ENCODE measurements around the gene FXYD5.

The FXYD5 gene

GRCh38 chr19:35154525-35155406 is at the start of gene FXYD5:
Gene FXYD5, plus strand, starts transcription at chr19:35154735. Its CDS starts 816 bp downstream, at chr19:35155551.
- DNase-seq = peak; percentile 73 to 74

GRCh38 chr19:35105047-35105410 is 49.5 kb upstream of the FXYD5 start:
- no peak for DNase-seq

- DNase-seq = no peak
Observed at GRCh38 chr19:35105411-35106290, 48.9 kb upstream of the FXYD5 start.

- no peak for DNase-seq
Observed at GRCh38 chr19:35106291-35106583, 48.3 kb upstream of the FXYD5 start.

DNA sequence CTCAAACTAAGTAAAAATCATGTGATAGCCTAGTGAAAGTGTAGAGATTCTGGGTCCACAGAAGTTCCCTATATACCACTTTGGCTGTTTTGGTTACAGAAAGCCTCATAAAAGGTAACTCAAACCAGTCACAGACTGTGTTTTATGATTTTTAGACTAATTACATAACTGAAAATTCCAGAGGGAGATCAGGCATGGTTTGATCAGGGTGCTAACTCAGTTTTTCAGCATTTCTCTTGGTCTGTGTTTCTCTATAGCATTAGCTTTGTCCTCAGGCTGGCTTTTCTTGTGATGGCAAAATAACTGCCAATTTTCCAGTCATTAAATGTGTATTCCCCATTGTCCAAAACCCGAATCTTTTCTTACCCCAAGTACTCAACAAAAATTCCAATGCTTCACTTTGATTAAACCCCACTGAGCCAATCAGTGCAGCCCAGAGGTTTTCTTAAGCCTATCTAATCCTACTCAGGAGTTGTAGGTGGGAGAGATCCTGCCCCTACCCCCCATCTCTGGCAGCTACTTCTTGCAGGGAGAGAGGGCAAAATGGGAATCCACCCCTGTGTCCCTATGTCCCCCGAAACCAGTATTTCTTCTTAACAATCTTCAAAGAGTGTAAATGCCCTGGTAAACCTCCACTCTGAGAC is 47.5 kb upstream of the FXYD5 start:
- DNase-seq = no peak

DNA sequence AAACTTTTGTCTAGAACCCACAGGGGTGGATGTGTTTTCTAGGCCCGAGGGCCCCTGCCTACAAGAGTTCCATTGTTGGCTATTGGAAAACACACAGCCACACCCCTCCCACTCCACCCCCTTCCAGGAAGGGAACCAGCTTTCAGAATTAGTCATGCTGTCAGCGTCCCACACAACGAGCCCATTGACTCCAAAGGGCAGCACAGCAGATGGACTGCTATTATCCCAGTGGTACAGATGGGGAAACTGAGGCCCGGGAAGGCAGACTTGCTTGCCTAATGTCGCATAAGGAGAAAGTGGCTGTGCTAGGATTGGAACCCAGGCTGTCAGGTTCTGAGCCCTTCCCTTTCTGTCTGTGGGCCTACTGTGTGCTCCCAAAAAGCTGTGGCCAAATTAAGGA is 47.0 kb upstream of the FXYD5 start:
- DNase-seq = no peak

- DNase-seq = no peak
Observed at GRCh38 chr19:35108730-35109129, 45.8 kb upstream of the FXYD5 start.

DNA sequence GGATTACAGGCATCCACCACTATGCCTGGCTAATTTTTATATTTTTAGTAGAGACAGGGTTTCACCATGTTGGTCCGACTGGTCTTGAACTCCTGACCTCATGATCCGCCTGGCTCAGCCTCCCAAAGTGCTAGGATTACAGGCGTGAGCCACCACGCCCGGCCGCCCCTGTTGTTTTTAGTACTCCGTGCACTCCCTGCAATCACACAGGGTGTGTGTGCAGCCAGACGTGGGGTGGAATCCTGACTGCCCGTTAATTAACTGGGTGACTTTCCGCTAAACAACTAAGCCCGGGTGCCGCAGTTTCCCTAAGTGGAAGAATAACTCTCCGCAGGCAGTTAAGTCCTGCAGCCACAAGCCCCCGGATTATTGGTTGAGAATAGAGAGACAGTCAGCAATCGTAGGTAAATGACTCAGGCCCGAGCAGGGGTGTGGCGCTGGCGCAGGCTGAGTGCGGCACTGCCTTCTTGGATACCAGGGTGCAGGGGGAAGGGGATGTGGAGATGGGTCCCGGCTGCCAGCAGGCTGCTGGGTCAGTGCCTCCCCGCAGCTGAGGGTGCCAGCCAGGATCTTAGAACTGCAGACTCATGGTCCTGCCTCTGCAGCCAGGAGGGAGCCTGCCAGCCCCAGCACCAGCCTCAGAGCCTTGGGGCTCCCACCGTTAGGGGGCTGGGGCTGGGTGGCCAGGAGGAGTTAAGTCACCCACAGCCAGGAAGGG is 45.0 kb upstream of the FXYD5 start:
- DNase-seq = no peak

DNA sequence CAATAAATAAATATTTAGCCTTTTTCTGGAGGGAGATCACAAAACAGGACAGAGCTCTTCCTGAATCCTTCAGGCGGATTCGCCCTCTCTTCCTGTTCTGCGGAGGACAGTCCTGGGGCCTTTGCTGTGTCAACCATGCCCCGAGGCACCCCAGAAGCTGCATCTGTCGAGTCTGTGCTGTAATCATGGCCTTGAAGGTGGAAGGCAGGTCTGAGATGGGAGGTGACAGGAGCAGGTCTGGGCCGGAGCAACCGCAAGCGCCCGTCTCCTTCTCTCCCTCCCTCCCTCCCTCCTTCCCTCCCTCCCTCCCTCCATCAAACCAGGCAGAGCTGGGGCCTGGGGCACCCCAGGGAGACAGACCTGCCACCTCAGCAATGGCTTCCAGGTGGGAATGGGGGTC is 43.6 kb upstream of the FXYD5 start:
- DNase-seq = no peak

DNA sequence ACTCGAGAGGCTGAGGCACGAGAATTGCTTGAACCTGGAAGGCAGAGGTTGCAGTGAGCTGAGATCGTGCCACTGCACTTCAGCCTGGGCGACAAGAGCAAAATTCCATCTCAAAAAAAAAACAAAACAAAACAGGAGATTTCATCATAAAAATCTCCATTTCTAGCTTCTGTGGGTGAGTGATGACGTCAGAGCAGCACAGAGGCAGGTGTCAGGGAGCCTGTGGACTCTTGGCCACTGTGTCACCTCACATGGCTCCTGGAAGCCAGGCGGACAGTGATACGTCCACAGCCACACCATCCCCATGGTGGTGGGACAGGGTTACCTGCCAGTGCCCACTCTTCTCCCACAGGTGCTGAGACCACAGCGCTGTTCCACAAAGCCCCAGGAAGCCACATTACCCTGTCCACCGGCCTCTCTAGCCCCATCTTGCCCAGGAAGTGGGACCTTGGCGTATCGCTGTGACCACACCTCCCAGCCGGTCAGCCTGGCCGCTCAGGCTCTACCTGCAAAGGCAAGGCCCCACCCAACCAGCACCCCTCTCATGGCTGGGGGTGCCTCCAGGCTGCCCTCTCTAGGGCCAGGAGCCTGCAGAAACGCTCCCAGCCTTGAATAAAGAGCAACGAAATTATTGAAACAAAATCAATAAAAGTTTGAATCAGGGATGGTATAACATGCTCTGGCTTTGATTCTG is 41.4 kb upstream of the FXYD5 start:
- no peak for DNase-seq

DNA sequence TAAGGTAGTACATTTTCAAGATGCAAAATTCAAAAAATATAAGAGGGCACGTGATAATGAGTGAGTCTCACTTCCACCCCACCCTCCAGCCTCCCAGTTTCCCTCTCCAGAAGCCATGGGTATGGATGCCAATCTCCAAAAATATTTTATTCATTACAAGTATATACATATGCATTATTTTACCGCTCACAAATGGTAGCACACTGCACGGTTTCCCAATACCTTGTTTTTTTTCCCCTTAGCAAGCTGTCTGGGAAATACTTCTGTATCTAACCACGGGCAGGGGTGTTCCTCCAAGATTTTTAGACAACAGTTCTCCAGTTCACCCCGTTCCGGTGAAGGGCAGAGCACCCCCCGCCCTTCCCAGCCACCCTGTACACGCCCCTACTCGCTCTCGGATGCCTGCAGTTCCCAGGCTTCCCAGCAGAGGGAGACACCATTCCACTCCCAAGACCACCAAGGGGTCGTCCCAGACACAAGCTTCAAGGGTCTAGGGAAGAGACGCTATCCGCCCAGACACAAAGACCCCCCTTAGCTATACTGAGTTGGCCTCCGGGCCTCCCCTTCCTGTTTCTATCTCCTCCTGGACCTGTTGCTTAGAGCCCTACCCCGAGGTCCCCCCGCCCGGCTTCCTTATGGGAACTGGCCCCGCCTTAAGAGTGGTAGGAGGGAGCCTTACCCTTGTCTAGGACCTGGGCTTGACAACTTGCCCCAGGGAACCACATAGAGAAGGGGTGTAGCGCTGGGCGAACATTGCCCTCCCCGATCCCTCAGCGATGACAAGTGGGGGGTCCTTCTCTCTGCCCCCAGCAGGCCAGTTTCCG is 40.0 kb upstream of the FXYD5 start:
- peak; percentile 69 to 76 for DNase-seq

DNA sequence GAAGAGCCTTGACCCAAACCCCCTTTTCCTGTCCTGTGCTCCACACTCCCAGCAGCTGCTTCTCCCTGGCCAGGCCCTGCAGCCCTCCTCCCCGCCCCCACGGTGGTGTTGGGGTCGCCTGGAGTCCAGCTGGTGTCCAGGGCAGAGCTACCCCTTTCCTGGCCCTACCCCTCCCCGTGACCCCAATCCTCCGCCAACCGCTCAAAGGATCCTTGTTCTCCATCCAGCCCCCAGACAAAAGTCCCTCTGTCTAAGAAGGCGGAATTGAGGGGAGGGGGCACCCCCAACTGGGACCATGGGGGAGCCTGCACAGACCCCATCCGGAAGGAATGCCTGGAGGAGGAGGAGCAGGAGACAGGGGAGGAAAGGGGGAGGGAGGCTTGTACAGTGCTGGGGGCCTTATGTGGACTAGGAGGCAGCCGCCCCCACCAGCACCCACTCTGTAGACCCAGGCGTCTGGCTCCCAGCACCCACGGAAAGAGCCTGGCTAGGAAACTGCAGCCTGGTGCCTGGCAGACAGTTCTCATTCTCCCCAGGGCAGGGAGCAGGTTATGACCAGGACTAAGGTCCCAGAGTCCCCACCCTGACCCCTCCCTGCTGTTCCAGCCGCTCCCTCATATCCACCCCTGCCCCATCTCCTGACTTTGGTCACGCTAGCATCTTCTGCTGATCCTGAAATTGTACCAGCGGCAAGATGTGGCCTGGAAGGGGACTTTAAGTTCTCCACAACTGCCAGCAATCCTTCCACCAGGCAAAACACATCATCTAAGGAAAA is 39.2 kb upstream of the FXYD5 start, which contains the start of gene FXYD3:
TSS of gene FXYD3 (plus strand) at position 647 of the 775 bp plus-strand sequence. CDS start 3,554 bp downstream, outside the sequence.
- DNase-seq = no peak

DNA sequence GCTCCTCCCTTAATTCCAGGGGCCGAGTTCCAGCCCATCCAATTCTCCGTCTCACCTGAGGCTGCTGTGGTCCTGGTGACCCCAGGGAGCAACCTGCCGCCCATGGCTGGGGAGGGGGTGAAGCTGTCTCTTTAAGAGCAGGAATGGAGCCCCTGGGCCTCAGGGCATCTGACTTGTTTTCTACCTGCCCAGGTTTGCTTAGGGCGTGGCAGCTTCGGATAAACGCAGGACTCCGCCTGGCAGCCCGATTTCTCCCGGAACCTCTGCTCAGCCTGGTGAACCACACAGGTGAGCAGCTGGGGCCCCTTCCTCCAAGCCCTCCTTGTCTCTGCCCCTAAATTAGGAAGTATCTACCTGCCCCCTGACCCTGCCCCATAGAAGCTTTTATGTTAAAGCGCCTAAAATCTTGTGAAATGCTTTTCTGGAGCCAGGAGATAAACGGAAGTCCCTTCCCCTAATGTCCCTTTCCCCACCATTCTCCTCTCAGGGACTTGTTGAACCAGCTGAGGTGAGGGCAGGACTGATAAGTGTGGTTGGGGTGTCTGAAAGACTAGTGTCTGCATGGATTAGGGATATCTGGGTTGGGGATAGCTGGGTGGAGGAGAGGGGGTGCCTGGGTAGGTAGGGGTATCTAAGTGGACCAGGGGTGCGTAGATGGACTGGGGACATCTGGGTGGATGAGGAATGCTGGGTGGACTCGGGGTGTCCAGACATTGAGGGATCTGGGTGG is 38.3 kb upstream of the FXYD5 start:
- no peak for DNase-seq

GRCh38 chr19:35117116-35117515 is 37.4 kb upstream of the FXYD5 start:
- DNase-seq = no peak

DNA sequence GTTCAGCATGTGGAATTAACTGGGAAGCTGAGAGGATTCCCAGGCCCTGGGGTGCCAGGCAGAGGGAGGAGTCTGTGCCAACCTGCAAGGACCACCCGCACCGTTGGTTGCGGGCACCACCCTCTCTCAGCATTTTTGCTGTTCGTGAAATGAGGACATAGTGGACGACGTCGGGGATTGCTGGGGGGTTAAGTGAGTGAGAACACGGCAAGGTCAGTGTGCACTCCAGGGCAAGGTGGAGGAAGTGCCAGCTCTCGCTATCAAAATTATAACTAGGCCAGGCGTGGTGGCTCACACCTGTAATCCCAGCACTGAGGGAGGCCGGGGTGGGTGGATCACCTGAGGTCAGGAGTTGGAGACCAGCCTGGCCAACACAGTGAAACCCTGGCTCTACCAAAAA is 36.7 kb upstream of the FXYD5 start:
- no peak for DNase-seq

DNA sequence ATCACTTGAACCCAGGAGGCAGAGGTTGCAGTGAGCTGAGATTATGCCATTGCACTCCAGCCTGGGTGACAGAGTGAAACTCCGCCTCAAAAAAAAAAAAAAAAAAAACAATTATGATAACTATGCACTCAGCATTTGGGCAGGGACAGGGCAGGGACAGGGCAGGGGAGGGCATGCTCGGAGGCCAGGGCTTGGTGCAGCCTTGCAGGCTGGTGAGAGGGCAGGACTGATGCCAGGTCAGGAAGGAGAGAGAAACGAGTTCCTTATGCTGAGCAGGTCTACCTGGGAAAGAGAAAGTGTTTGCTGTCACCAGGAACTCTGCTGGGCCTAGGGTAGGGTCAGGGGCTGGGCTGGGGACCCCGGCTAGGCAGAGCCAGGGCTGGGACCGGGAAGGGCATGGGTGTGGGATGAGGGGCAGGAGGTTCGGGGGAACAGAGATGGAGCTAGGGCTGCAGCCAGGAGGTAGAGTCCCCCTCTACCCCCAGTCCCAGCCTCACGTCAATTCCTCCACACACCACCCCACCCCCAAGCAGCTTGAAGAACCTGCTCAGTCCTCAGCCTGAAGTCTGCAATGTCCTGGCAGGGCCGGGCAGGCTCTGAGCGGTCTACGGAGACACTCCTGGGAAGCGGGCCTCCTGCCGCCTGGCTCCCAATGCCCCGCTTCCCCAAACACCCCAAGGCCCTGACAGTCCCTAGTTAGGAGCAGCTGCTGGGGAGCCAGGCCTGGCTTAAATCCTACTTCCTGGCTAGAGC is 36.1 kb upstream of the FXYD5 start:
- no peak for DNase-seq

DNA sequence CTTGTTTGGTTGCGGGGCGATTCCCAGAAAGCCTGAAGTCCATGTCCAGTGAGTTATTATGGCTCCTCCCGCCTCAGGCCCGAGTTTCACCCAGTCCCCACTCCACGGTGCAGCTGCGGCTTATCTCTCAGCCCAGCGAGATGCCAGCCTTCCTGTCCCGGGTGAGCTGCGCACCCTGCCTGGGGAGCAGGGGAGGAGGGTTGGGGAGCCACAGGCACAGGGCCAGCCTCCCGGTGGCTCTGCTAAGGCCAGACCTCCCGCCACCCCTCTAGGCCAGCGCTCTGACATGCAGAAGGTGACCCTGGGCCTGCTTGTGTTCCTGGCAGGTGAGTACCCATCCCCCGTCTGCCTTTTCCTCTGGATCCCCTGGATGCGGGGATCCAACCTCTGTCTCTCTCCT is 35.4 kb upstream of the FXYD5 start:
- DNase-seq = no peak

DNA sequence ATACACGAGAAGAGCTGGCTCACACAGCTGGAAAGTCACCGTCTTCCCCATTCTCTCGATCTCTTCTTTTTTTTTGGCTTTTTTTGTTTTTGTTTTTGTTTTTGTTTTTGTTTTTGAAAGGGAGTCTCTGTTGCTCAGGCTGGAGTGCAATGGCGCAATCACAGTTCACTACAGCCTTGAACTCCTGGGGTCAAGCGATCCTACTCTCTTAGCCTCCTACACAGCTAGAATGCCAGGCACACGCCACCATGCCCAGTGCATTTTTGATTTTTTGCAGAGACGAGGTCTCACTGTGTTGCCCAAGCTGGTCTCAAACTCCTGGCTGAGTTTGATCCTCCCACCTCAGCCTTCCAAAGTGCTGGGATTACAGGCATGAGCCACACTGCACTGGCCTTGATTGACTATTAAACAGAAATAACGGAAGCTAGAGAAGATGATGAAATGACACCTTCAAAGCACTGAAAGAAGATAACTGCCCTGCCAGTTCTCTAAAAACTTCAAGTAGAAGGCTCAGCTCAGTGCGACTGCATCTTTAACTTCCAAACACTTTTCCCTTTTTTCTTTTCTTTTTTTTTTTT is 34.9 kb upstream of the FXYD5 start:
- DNase-seq = no peak

GRCh38 chr19:35120492-35120891 is 34.0 kb upstream of the FXYD5 start:
- no peak for DNase-seq
